ENCODE measurements around the gene ADAM23.

The ADAM23 gene

GRCh38 chr2:206533977-206534376 is 90.6 kb downstream of the ADAM23 start:
- Histone ChIP-seq H3K27ac (no peak overlapping the region), H3K4me3 (no peak overlapping the region)
- TF ChIP-seq CTCF (IDR thresholded peaks at IDR 0.05): no peak
- no peak for DNase-seq (ENCODE audit: low spot score)

- DNase-seq (ENCODE audit: low spot score): no peak
- no peak for TF ChIP-seq CTCF (IDR thresholded peaks at IDR 0.05)
- no peak overlapping the region for H3K27ac ChIP-seq
- H3K4me3 ChIP-seq: no peak overlapping the region
Observed at GRCh38 chr2:206535260-206535986, 92.1 kb downstream of the ADAM23 start.

GRCh38 chr2:206540757-206541156 is 97.4 kb downstream of the ADAM23 start:
- no peak for TF ChIP-seq CTCF (IDR thresholded peaks at IDR 0.05)

GRCh38 chr2:206543073-206543472 is 99.7 kb downstream of the ADAM23 start:
- no peak overlapping the region for H3K27ac ChIP-seq
- TF ChIP-seq CTCF (IDR thresholded peaks at IDR 0.05): no peak
- H3K4me3 ChIP-seq: no peak overlapping the region
- DNase-seq (ENCODE audit: low spot score): no peak

More at GRCh38 chr2:206540757-206541156, 97.4 kb downstream of the ADAM23 start:
- H3K4me3 ChIP-seq: no peak overlapping the region
- DNase-seq (ENCODE audit: low spot score): no peak
- H3K27ac ChIP-seq: no peak overlapping the region

GRCh38 chr2:206548383-206548782 is 105.1 kb downstream of the ADAM23 start:
- Histone ChIP-seq H3K27ac (no peak overlapping the region), H3K4me3 (no peak overlapping the region)
- no peak for DNase-seq (ENCODE audit: low spot score)
- TF ChIP-seq CTCF (IDR thresholded peaks at IDR 0.05): no peak

GRCh38 chr2:206555721-206556120 is 112.4 kb downstream of the ADAM23 start:
- TF ChIP-seq CTCF (IDR thresholded peaks at IDR 0.05): no peak

GRCh38 chr2:206556357-206556949 is 113.1 kb downstream of the ADAM23 start:
- H3K4me3 ChIP-seq: no peak overlapping the region
- H3K27ac ChIP-seq: no peak overlapping the region
- no peak for TF ChIP-seq CTCF (IDR thresholded peaks at IDR 0.05)
- no peak for DNase-seq (ENCODE audit: low spot score)

More at GRCh38 chr2:206555721-206556120, 112.4 kb downstream of the ADAM23 start:
- no peak for DNase-seq (ENCODE audit: low spot score)
- H3K27ac ChIP-seq: no peak overlapping the region
- H3K4me3 ChIP-seq: no peak overlapping the region

All from coronary artery (tissue), 2 donors.